Body of pancreas (tissue), 4 donors: ENCODE measurements around the gene DDX3X.

ENCODE experiments used
- POLR2A ChIP-seq, 3 donors: fragments of 450-650 bp; IDR thresholded peaks; one replicate each; pipeline ENCODE4 v1.6.1; 2016; ENCODE audit warnings: antibody characterized with exemption in 3 of 3, mild to moderate bottlenecking in 2 of 3
- TF ChIP-seq, protein P1 (sequence below), 7 experiments: fragments of 450-650 bp in 4 of 7; fragments of 200-600 bp in 3 of 7; sonication (generic) in 3 of 7; IDR thresholded peaks; one replicate each; pipeline ENCODE4 v1.5.1; 2016 to 2019; ENCODE audit warnings: antibody characterized with exemption in 7 of 7

GRCh38 chrX:41382714-41383645, 49.0 kb downstream of the DDX3X start:
- TF ChIP-seq, protein P1, sequence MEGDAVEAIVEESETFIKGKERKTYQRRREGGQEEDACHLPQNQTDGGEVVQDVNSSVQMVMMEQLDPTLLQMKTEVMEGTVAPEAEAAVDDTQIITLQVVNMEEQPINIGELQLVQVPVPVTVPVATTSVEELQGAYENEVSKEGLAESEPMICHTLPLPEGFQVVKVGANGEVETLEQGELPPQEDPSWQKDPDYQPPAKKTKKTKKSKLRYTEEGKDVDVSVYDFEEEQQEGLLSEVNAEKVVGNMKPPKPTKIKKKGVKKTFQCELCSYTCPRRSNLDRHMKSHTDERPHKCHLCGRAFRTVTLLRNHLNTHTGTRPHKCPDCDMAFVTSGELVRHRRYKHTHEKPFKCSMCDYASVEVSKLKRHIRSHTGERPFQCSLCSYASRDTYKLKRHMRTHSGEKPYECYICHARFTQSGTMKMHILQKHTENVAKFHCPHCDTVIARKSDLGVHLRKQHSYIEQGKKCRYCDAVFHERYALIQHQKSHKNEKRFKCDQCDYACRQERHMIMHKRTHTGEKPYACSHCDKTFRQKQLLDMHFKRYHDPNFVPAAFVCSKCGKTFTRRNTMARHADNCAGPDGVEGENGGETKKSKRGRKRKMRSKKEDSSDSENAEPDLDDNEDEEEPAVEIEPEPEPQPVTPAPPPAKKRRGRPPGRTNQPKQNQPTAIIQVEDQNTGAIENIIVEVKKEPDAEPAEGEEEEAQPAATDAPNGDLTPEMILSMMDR (IDR thresholded peaks at IDR 0.05): no peak
- no peak for TF ChIP-seq POLR2A (IDR thresholded peaks at IDR 0.05)
